DND-41 (cell line): Measurements from ENCODE around the gene AFAP1L1.

Experiments
- ATAC-seq: fragments of 200-7000 bp; cut with Tn5 transposase; 3 replicates; pipeline ENCODE4 v1.9.1; 2021; ENCODE audit warnings: low read depth; ENCODE audit not compliant: insufficient read depth
- DNase-seq: peaks from one replicate; pipeline ENCODE4 v3.0.0-alpha.2; 2020
- H2AFZ ChIP-seq: 2 replicates; pipeline ENCODE4 v1.6.0; 2012; ENCODE audit warnings: low read depth, low read length
- H3K27ac ChIP-seq: 2 replicates; pipeline ENCODE4 v1.5.1; 2012; ENCODE audit warnings: low read length, inconsistent platforms
- H3K27me3 ChIP-seq: fragments of 200-600 bp; sonication (generic); 2 replicates; pipeline ENCODE4 v1.6.0; 2012; ENCODE audit warnings: low read length, mild to moderate bottlenecking, inconsistent platforms; ENCODE audit not compliant: insufficient read depth, poor library complexity
- H3K36me3 ChIP-seq: 2 replicates; pipeline ENCODE4 v1.5.1; 2012; ENCODE audit warnings: low read length, inconsistent platforms; ENCODE audit not compliant: insufficient read depth
- H3K4me1 ChIP-seq: 2 replicates; pipeline ENCODE4 v1.5.1; 2012; ENCODE audit warnings: mild to moderate bottlenecking, low read length; ENCODE audit not compliant: insufficient read depth
- H3K4me2 ChIP-seq: 2 replicates; pipeline ENCODE4 v1.6.0; 2012; ENCODE audit warnings: mild to moderate bottlenecking, moderate library complexity, low read length, inconsistent platforms; ENCODE audit not compliant: insufficient read depth
- H3K4me3 ChIP-seq, 2 experiments: fragments of 200-600 bp in 1 of 2; shearing (Covaris generic) in 1 of 2; 2 replicates each; pipeline ENCODE4 v1.5.1; 2012 to 2016; ENCODE audit warnings: inconsistent platforms in 2 of 2, low read length in 2 of 2, mild to moderate bottlenecking in 2 of 2, low read depth in 1 of 2, moderate library complexity in 1 of 2
- H3K79me2 ChIP-seq: 2 replicates; pipeline ENCODE4 v1.6.0; 2012; ENCODE audit warnings: low read length, inconsistent platforms; ENCODE audit not compliant: insufficient read depth
- H3K9ac ChIP-seq: 2 replicates; pipeline ENCODE4 v1.6.0; 2012; ENCODE audit warnings: low read depth, mild to moderate bottlenecking, inconsistent platforms, low read length, moderate library complexity
- H3K9me3 ChIP-seq: 2 replicates; pipeline ENCODE4 v1.5.1; 2012; ENCODE audit warnings: low read length, moderate library complexity, mild to moderate bottlenecking, inconsistent platforms; ENCODE audit not compliant: insufficient read depth, severe bottlenecking
- H4K20me1 ChIP-seq: 2 replicates; pipeline ENCODE4 v1.6.0; 2012; ENCODE audit warnings: low read length; ENCODE audit not compliant: insufficient read depth
- CTCF ChIP-seq: IDR thresholded peaks from 2 replicates; pipeline ENCODE4 v1.5.1; 2012; ENCODE audit warnings: borderline replicate concordance, low read length, moderate library complexity, mild to moderate bottlenecking; ENCODE audit not compliant: poor library complexity, severe bottlenecking; ENCODE audit errors: extremely low read depth
- EZH2 ChIP-seq: IDR thresholded peaks from 3 replicates; pipeline ENCODE4 v1.6.1; 2012; ENCODE audit warnings: borderline replicate concordance, low read depth, mild to moderate bottlenecking, moderate library complexity, low read length, inconsistent platforms; ENCODE audit not compliant: severe bottlenecking

Gene AFAP1L1

GRCh38 chr5:149370878-149371277 lies 99.2 kb downstream of the AFAP1L1 start:
- Histone ChIP-seq H3K27ac (no peak overlapping the region), H4K20me1 (no peaks in the 10 kb centered on the region; the same call in 1 of the 2 replicates), H3K4me1 (no peaks in the 10 kb centered on the region), H3K27me3 (no peaks in the 10 kb centered on the region), H3K9me3 (no peaks in the 10 kb centered on the region), H2AFZ (no peak overlapping the region), H3K9ac (no peak overlapping the region), H3K4me2 (no peak overlapping the region), H3K4me3 (no peak overlapping the region), H3K36me3 (no peaks in the 10 kb centered on the region), H3K79me2 (no peaks in the 10 kb centered on the region)
- TF ChIP-seq EZH2 (no peak), CTCF (no peak)
- DNase-seq (no peak), ATAC-seq (no peak)

GRCh38 chr5:149371296-149371962 lies 99.8 kb downstream of the AFAP1L1 start:
- Histone ChIP-seq H4K20me1 (no peaks in the 10 kb centered on the region), H3K4me2 (no peak overlapping the region), H3K79me2 (no peaks in the 10 kb centered on the region), H2AFZ (0 out of 2 replicates have a peak overlapping the region, but pooled peaks have one; percentile 21), H3K4me3 (no peak overlapping the region), H3K9ac (no peak overlapping the region), H3K4me1 (no peaks in the 10 kb centered on the region), H3K27ac (no peak overlapping the region), H3K36me3 (no peaks in the 10 kb centered on the region), H3K27me3 (no peaks in the 10 kb centered on the region), H3K9me3 (no peaks in the 10 kb centered on the region)
- ATAC-seq (peak; percentile 95), DNase-seq (peak; percentile 65)
- TF ChIP-seq CTCF (peak; percentile 88), EZH2 (no peak)

GRCh38 chr5:149372076-149372795 lies 100.6 kb downstream of the AFAP1L1 start:
- Histone ChIP-seq H3K9ac (no peak overlapping the region), H2AFZ (no peak overlapping the region), H3K9me3 (no peaks in the 10 kb centered on the region), H3K4me3 (no peak overlapping the region), H4K20me1 (no peaks in the 10 kb centered on the region), H3K79me2 (no peaks in the 10 kb centered on the region), H3K27ac (no peak overlapping the region), H3K4me2 (no peak overlapping the region), H3K27me3 (no peaks in the 10 kb centered on the region), H3K4me1 (no peaks in the 10 kb centered on the region), H3K36me3 (no peaks in the 10 kb centered on the region)
- ATAC-seq, result no peak
- TF ChIP-seq EZH2 (no peak), CTCF (no peak)
- no peak for DNase-seq
